Activated naive CD4-positive, alpha-beta T cell treated with anti-CD3 and anti-CD28 coated beads, Interleukin-2, amount 50 U/mL, for 72 hours (primary cell): Measurements from ENCODE around the gene KLF2. TPM values are rescaled to one million over a fixed set of nuclear protein-coding genes. Genes with fewer than 3 reads are reported as not detected.

Source experiments
- ATAC-seq, 2 donors: fragments of 150-1000 bp; cut with Tn5 transposase; 2 replicates each; pipeline ENCODE4 v1.10.0; 2021; ENCODE audit warnings: mild to moderate bottlenecking in 2 of 2, moderate library complexity in 2 of 2
- DNase-seq, 2 donors: peaks; one replicate each; pipeline ENCODE4 v3.0.0; 2021 to 2022; ENCODE audit warnings: low spot score in 2 of 2
- H3K27ac Mint-ChIP-seq, 2 donors: one replicate each; pipeline ENCODE4 v1.8.0; 2022; ENCODE audit warnings: mild to moderate bottlenecking in 2 of 2, mixed read lengths in 2 of 2
- H3K36me3 Mint-ChIP-seq, 2 donors: one replicate each; pipeline ENCODE4 v1.8.0; 2022; ENCODE audit warnings: mixed read lengths in 2 of 2
- H3K9me3 Mint-ChIP-seq, 2 donors: one replicate each; pipeline ENCODE4 v1.8.0; 2022; ENCODE audit warnings: mixed read lengths in 2 of 2
- total RNA-seq, 2 donors: library from RNA; stranded (reverse); gene quantifications; one replicate each; pipeline ENCODE4 v1.2.3, GENCODE V29; 2022

Gene KLF2
- total RNA-seq, 2 donors from 2014 or later = 0.56 to 0.57 TPM

GRCh38 chr19:16327911-16328823 lies 3.5 kb downstream of the KLF2 start:
- no peaks in the 10 kb centered on the region for H3K9me3 Mint-ChIP-seq
- ATAC-seq (peak; percentile 3 to 29), DNase-seq (no peak)
- H3K27ac Mint-ChIP-seq = peak overlapping the region; percentile 62 to 77
- H3K36me3 Mint-ChIP-seq = no peaks in the 10 kb centered on the region

- H3K9me3 Mint-ChIP-seq = no peaks in the 10 kb centered on the region
- ATAC-seq (no peak), DNase-seq (no peak)
- peak overlapping the region in 1 of 2 donors; percentile 77 for H3K27ac Mint-ChIP-seq
- no peaks in the 10 kb centered on the region for H3K36me3 Mint-ChIP-seq
Measured at GRCh38 chr19:16328824-16329482, 4.3 kb downstream of the KLF2 start.

GRCh38 chr19:16330368-16330801 lies 5.8 kb downstream of the KLF2 start:
- Mint-ChIP-seq H3K36me3 (no peaks in the 10 kb centered on the region), H3K9me3 (no peaks in the 10 kb centered on the region), H3K27ac (no peak overlapping the region)
- peak; percentile 89 to 91 for ATAC-seq
- peak; percentile 74 to 82 for DNase-seq

GRCh38 chr19:16330806-16331690 lies 6.4 kb downstream of the KLF2 start:
- no peaks in the 10 kb centered on the region for H3K36me3 Mint-ChIP-seq
- ATAC-seq (peak in 1 of 2 donors; percentile 2), DNase-seq (no peak)
- H3K27ac Mint-ChIP-seq = no peak overlapping the region
- H3K9me3 Mint-ChIP-seq = no peaks in the 10 kb centered on the region

GRCh38 chr19:16333001-16333586 lies 8.5 kb downstream of the KLF2 start:
- Mint-ChIP-seq H3K36me3 (no peaks in the 10 kb centered on the region), H3K27ac (no peak overlapping the region), H3K9me3 (no peaks in the 10 kb centered on the region)
- DNase-seq (no peak), ATAC-seq (no peak)

- Mint-ChIP-seq H3K27ac (no peak overlapping the region), H3K36me3 (no peaks in the 10 kb centered on the region), H3K9me3 (no peaks in the 10 kb centered on the region)
- ATAC-seq (no peak), DNase-seq (no peak)
Measured at GRCh38 chr19:16334411-16334810, 9.8 kb downstream of the KLF2 start.

- no peaks in the 10 kb centered on the region for H3K36me3 Mint-ChIP-seq
- no peak overlapping the region for H3K27ac Mint-ChIP-seq
- DNase-seq (no peak), ATAC-seq (no peak)
- H3K9me3 Mint-ChIP-seq = no peaks in the 10 kb centered on the region
Measured at GRCh38 chr19:16335226-16335625, 10.6 kb downstream of the KLF2 start.

GRCh38 chr19:16336571-16336970 lies 11.9 kb downstream of the KLF2 start:
- no peak overlapping the region for H3K27ac Mint-ChIP-seq
- H3K36me3 Mint-ChIP-seq = no peaks in the 10 kb centered on the region
- DNase-seq = no peak

GRCh38 chr19:16337809-16338469 lies 13.3 kb downstream of the KLF2 start:
- no peaks in the 10 kb centered on the region for H3K36me3 Mint-ChIP-seq
- H3K9me3 Mint-ChIP-seq = peaks cover 0 to 4% of the 10 kb centered on the region in 2 donors
- no peak for DNase-seq
- ATAC-seq = no peak
- peak overlapping the region in 1 of 2 donors; percentile 54 for H3K27ac Mint-ChIP-seq

More at GRCh38 chr19:16336571-16336970, 11.9 kb downstream of the KLF2 start:
- H3K9me3 Mint-ChIP-seq = peaks cover 0 to 4% of the 10 kb centered on the region in 2 donors
- ATAC-seq = no peak

GRCh38 chr19:16338470-16339360 lies 14.1 kb downstream of the KLF2 start:
- peak overlapping the region; percentile 54 to 87 for H3K27ac Mint-ChIP-seq
- DNase-seq = peak; percentile 63 to 85
- no peaks in the 10 kb centered on the region for H3K36me3 Mint-ChIP-seq
- ATAC-seq = peak; percentile 75 to 83
- H3K9me3 Mint-ChIP-seq = peaks cover 0 to 4% of the 10 kb centered on the region in 2 donors

GRCh38 chr19:16339361-16339725 lies 14.7 kb downstream of the KLF2 start:
- Mint-ChIP-seq H3K9me3 (peaks cover 0 to 4% of the 10 kb centered on the region in 2 donors), H3K36me3 (no peaks in the 10 kb centered on the region), H3K27ac (peak overlapping the region; percentile 54 to 87)
- DNase-seq (no peak), ATAC-seq (no peak)

- no peak overlapping the region for H3K27ac Mint-ChIP-seq
- peaks cover 0 to 4% of the 10 kb centered on the region in 2 donors for H3K9me3 Mint-ChIP-seq
- ATAC-seq (no peak), DNase-seq (no peak)
- H3K36me3 Mint-ChIP-seq = no peaks in the 10 kb centered on the region
Measured at GRCh38 chr19:16340092-16340491, 15.5 kb downstream of the KLF2 start.

- Mint-ChIP-seq H3K9me3 (peaks cover 0 to 4% of the 10 kb centered on the region in 2 donors), H3K36me3 (no peaks in the 10 kb centered on the region), H3K27ac (no peak overlapping the region)
- DNase-seq (no peak), ATAC-seq (no peak)
Measured at GRCh38 chr19:16340654-16341053, 16.0 kb downstream of the KLF2 start.

- H3K27ac Mint-ChIP-seq = peak overlapping the region; percentile 61 to 62
Measured at GRCh38 chr19:16342002-16342715, 17.5 kb downstream of the KLF2 start.

More at GRCh38 chr19:16342002-16342715, 17.5 kb downstream of the KLF2 start:
- Mint-ChIP-seq H3K9me3 (peaks cover 0 to 4% of the 10 kb centered on the region in 2 donors), H3K36me3 (no peaks in the 10 kb centered on the region)
- DNase-seq (peak in 1 of 2 donors; percentile 54), ATAC-seq (peak; percentile 55 to 83)
